Subcutaneous adipose tissue (tissue), 4 donors: ENCODE measurements around the gene SPR. TPM values are rescaled to one million over a fixed set of nuclear protein-coding genes. Genes with fewer than 3 reads are reported as not detected.

Experiments
- total RNA-seq, 4 donors: library from RNA; depleted of rRNA; stranded (reverse); fragments of >200 nt; gene quantifications; one replicate each; pipeline ENCODE4 v1.1.0, GENCODE V29; 2016
- TF ChIP-seq, protein P1 (sequence below): fragments of 450-650 bp; IDR thresholded peaks from one replicate; pipeline ENCODE4 v1.5.1; 2016; ENCODE audit warnings: low read depth, mild to moderate bottlenecking, control low read depth, antibody characterized with exemption, moderate library complexity

SPR gene
- total RNA-seq, 4 donors from 2014 or later = 32.6 to 46.1 (median 38.0) TPM

DNA sequence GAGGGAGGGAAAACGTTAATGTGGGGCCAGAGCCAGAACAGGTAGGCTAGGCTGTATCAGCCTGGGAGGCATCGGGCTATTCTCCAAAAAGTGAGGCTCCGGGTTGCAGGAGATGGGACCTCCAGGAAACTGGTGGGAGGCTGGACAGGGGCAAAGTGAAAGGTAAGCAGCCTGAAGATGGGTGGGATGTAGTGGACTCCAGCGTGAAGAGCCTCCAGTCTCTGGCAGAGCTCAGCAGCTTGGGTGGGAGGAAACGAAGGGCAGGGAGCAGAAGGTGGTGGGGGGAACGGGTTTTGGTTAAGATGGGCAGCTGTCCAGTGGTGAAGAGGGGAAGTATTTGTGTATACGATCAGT lies 27.0 kb downstream of the SPR start:
- TF ChIP-seq, protein P1, sequence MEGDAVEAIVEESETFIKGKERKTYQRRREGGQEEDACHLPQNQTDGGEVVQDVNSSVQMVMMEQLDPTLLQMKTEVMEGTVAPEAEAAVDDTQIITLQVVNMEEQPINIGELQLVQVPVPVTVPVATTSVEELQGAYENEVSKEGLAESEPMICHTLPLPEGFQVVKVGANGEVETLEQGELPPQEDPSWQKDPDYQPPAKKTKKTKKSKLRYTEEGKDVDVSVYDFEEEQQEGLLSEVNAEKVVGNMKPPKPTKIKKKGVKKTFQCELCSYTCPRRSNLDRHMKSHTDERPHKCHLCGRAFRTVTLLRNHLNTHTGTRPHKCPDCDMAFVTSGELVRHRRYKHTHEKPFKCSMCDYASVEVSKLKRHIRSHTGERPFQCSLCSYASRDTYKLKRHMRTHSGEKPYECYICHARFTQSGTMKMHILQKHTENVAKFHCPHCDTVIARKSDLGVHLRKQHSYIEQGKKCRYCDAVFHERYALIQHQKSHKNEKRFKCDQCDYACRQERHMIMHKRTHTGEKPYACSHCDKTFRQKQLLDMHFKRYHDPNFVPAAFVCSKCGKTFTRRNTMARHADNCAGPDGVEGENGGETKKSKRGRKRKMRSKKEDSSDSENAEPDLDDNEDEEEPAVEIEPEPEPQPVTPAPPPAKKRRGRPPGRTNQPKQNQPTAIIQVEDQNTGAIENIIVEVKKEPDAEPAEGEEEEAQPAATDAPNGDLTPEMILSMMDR = no peak

GRCh38 chr2:72914589-72915319 lies 27.5 kb downstream of the SPR start:
- TF ChIP-seq, protein P1 = no peak

GRCh38 chr2:72915320-72915906 lies 28.2 kb downstream of the SPR start:
- TF ChIP-seq, protein P1 = no peak

DNA sequence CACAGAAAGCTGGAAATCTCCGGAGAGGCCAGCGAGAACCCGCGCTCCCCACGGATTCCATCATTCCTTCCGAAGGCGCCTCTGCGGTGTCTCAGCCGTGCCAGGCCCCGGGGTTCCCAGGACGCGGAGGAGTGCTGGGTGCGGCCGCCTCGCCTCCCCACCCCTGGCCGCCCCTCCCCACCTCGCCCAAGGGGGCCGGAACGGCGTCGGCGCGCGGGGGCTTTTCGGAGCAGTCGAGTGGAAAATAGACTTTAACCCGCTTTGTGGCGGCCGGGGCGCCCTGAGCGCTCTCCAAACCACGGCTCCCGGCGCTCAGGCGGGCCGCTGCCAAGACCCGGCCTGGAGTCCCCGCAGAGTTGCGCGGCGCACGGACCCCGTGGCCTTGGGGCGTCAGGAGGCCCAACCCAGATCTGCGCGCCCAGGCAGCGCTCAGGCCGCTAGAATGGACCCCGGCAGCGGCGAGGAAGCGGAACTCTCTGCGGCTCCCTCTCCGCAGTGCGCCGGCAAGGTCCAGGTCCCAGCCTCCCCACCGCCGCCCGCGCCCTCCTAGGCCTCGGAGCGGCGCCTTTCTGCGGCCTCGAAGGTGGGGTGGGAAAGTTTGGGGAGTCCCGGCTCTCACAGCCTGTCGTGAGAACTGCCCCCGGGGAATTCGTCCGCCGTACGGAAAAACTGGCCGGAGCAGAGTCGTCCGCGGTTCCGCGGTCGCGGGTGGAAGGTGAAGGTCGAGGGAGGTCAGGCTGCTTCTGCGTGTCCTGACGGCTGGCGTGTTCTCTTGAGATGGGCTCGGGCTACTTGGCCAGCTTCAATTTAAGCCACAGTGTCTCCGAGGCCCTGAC lies 28.9 kb downstream of the SPR start:
- TF ChIP-seq, protein P1 = no peak

DNA sequence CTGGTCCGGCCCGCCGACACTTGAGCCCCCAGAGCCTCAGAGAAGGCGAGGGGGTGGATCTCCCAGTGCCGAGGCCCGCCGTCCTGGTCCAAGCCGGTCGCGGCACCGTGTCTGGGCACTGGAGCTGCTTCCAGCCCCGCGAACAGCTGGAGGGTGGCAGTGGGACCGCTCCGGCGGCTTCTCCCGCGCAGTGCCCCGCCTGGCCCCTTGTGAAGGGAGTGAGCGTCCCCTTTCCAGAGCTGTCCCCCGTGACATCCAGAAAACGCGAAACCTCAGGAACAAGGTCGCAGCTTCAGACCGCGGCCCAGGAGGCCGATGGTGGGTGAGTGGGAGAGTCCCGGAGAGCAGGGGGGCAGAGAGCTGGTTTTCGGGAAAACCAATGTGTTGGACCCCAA lies 29.5 kb downstream of the SPR start:
- TF ChIP-seq, protein P1 = no peak

DNA sequence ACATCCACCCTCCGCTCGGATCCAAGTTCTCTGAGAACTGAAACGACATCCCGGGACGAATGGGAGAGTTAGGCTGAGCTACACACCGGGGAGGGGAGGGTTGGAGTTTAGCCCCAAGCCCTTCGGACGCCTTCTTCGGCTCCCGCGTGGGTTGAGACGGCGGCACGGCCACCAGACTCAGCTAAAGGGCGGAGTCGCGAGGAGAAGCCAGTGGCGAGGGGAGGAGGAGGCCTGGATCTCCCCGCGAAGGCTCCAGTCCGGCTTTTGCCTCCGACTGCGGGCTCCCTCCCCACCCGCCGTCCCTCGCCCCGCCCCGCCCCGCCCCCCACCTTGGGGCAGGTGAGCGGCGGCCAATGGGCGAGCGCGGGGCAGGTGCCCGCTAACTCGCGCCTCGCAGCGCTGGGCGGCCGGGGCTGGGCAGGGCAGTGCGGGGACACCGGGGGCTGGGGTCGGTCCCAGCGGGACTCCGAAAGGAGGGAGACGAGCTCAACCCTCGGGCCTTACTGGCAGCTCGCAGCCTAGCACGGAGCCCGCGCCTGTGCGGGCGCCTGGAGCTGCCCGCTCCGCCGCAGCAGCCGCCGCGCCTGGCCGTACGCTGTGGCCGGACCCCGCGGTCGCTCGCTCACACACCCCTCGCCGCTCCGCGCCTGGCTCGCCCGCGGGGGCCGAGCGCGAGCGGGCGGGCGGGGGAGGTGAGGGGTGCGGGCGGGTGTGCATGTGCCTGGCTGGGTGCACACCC lies 30.1 kb downstream of the SPR start, which contains the start of gene EMX1:
Gene EMX1, plus strand, starts transcription at position 382 of the 739 bp plus-strand sequence. Its CDS starts 334 bp downstream, at position 716.
- TF ChIP-seq, protein P1 = no peak
